H1 (cell line): ENCODE data around the gene HOXD4.

Source experiments
- CTCF ChIP-seq, 3 experiments: IDR thresholded peaks; 1 replicate in 2 of 3; 2 replicates in 1 of 3; pipeline versions ENCODE4 v1.5.1 to v1.6.1; 2011; ENCODE audit warnings: low read length in 3 of 3, mild to moderate bottlenecking in 3 of 3, inconsistent platforms in 2 of 3, low read depth in 1 of 3, moderate library complexity in 1 of 3; ENCODE audit not compliant: insufficient read depth in 1 of 3; ENCODE audit errors: control extremely low read depth in 1 of 3
- EP300 ChIP-seq, 2 experiments: IDR thresholded peaks; 1 replicate in 1 of 2; 2 replicates in 1 of 2; pipeline ENCODE4 v1.6.1; 2011 to 2012; ENCODE audit warnings: low read depth in 2 of 2, low read length in 2 of 2, mild to moderate bottlenecking in 2 of 2, borderline replicate concordance in 1 of 2, inconsistent platforms in 1 of 2, moderate library complexity in 1 of 2
- POLR2AphosphoS5 ChIP-seq: IDR thresholded peaks from 2 replicates; pipeline ENCODE4 v1.6.1; 2011; ENCODE audit warnings: low read depth, low read length
- TCF12 ChIP-seq: IDR thresholded peaks from 2 replicates; pipeline ENCODE4 v1.6.1; 2011; ENCODE audit warnings: low read depth, mild to moderate bottlenecking, low read length
- TEAD4 ChIP-seq: IDR thresholded peaks from 2 replicates; pipeline ENCODE4 v1.6.1; 2012; ENCODE audit warnings: low read depth, low read length, inconsistent platforms, mixed read lengths

- TF ChIP-seq CTCF (IDR thresholded peaks at IDR 0.05; ENCODE audit: control extremely low read depth in 1 of 3, insufficient read depth in 1 of 3, low read depth in 1 of 3, low read length in 3 of 3) (no peak), EP300 (IDR thresholded peaks at IDR 0.05; ENCODE audit: borderline replicate concordance in 1 of 2, low read depth in 2 of 2, low read length in 2 of 2) (no peak), TEAD4 (no peak), POLR2AphosphoS5 (no peak), TCF12 (no peak)
These were observed 19.5 kb upstream of the HOXD4 start for GRCh38 chr2:176131848-176132158.
